ENCODE measurements around the gene UQCRHL.
"Not testable (repeated sequence)": the region's sequence is repeated elsewhere in the genome, so short reads cannot be mapped to it uniquely, and the experiment has no call there.

UQCRHL gene

GRCh38 chr1:15807549-15807948, at the start of gene UQCRHL:
TSS of gene UQCRHL (minus strand) at chr1:15807649. CDS start at chr1:15807649, 0 bp downstream.
- DNase-seq (ENCODE audit: low read depth in 2 of 2): not testable (repeated sequence)

- no peak for DNase-seq (ENCODE audit: low read depth in 2 of 2)
Observed at GRCh38 chr1:15856888-15857287, 49.4 kb upstream of the UQCRHL start.

GRCh38 chr1:15852828-15853302, 45.4 kb upstream of the UQCRHL start:
- DNase-seq (ENCODE audit: low read depth in 2 of 2): no peak

GRCh38 chr1:15852036-15852827, 44.8 kb upstream of the UQCRHL start:
- no peak for DNase-seq (ENCODE audit: low read depth in 2 of 2)

GRCh38 chr1:15851210-15852035, 44.0 kb upstream of the UQCRHL start:
- no peak for DNase-seq (ENCODE audit: low read depth in 2 of 2)

GRCh38 chr1:15850471-15851001, 43.1 kb upstream of the UQCRHL start:
- DNase-seq (ENCODE audit: low read depth in 2 of 2): no peak

GRCh38 chr1:15849775-15850324, 42.4 kb upstream of the UQCRHL start:
- no peak for DNase-seq (ENCODE audit: low read depth in 2 of 2)

GRCh38 chr1:15848929-15849774, 41.7 kb upstream of the UQCRHL start:
- DNase-seq (ENCODE audit: low read depth in 2 of 2): peak in 1 of 2 donors; percentile 40

- DNase-seq (ENCODE audit: low read depth in 2 of 2): peak in 1 of 2 donors; percentile 17
Observed at GRCh38 chr1:15848143-15848928, 40.9 kb upstream of the UQCRHL start.

- DNase-seq (ENCODE audit: low read depth in 2 of 2): no peak
Observed at GRCh38 chr1:15847893-15848142, 40.4 kb upstream of the UQCRHL start.

- peak; percentile 94 for DNase-seq (ENCODE audit: low read depth in 2 of 2)
Observed at GRCh38 chr1:15847100-15847892, 39.8 kb upstream of the UQCRHL start, which contains the start of gene SPEN. TSS of gene SPEN (plus strand) at chr1:15847707. CDS start at chr1:15848068, 361 bp downstream.

GRCh38 chr1:15846056-15846455, 38.6 kb upstream of the UQCRHL start:
- not testable (repeated sequence) for DNase-seq (ENCODE audit: low read depth in 2 of 2)

- DNase-seq (ENCODE audit: low read depth in 2 of 2): no peak
Observed at GRCh38 chr1:15843826-15844572, 36.5 kb upstream of the UQCRHL start.

- DNase-seq (ENCODE audit: low read depth in 2 of 2): no peak
Observed at GRCh38 chr1:15838721-15839120, 31.3 kb upstream of the UQCRHL start.

GRCh38 chr1:15837931-15838330, 30.5 kb upstream of the UQCRHL start:
- DNase-seq (ENCODE audit: low read depth in 2 of 2): no peak

- DNase-seq (ENCODE audit: low read depth in 2 of 2): peak in 1 of 2 donors; percentile 41
Observed at GRCh38 chr1:15836772-15837669, 29.6 kb upstream of the UQCRHL start.

GRCh38 chr1:15836511-15836771, 29.0 kb upstream of the UQCRHL start:
- not testable (repeated sequence) for DNase-seq (ENCODE audit: low read depth in 2 of 2)

All from stimulated activated CD8-positive, alpha-beta memory T cell treated with anti-CD3 and anti-CD28 coated beads, Interleukin-7, amount 100 ng/mL, for 1 hour (primary cell).